ENCODE data around the gene ZNF697.
"Not testable (repeated sequence)": the region's sequence is repeated elsewhere in the genome, so short reads cannot be mapped to it uniquely, and the experiment has no call there.

DNA sequence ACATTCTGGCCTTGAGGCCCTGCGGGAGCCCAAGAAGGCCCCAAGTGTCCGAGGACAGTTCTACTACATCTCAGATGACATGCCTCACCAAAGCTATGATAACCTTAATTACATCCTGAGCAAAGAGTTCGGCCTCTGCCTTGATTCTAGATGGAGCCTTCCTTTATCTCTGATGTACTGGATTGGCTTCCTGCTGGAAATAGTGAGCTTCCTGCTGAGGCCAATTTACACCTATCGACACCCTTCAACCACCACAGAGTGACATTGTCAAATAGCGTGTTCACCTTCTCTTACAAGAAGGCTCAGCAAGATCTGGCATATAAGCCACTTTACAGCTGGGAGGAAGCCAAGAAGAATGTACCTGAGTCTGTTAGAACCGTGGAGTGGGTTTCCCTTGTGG, 39.2 kb downstream of the ZNF697 start:
- TF ChIP-seq, protein P1, sequence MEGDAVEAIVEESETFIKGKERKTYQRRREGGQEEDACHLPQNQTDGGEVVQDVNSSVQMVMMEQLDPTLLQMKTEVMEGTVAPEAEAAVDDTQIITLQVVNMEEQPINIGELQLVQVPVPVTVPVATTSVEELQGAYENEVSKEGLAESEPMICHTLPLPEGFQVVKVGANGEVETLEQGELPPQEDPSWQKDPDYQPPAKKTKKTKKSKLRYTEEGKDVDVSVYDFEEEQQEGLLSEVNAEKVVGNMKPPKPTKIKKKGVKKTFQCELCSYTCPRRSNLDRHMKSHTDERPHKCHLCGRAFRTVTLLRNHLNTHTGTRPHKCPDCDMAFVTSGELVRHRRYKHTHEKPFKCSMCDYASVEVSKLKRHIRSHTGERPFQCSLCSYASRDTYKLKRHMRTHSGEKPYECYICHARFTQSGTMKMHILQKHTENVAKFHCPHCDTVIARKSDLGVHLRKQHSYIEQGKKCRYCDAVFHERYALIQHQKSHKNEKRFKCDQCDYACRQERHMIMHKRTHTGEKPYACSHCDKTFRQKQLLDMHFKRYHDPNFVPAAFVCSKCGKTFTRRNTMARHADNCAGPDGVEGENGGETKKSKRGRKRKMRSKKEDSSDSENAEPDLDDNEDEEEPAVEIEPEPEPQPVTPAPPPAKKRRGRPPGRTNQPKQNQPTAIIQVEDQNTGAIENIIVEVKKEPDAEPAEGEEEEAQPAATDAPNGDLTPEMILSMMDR (IDR thresholded peaks at IDR 0.05): not testable (repeated sequence)
- TF ChIP-seq EZH2 (IDR thresholded peaks at IDR 0.05): not testable (repeated sequence)

Measured in neural progenitor cell (in vitro differentiated cells).